HEK293 (cell line): ENCODE data around the gene DRC3.

Experiments
- CTCF ChIA-PET: fragments of 350-600 bp; formaldehyde crosslinking; extraction: SDS; loops from one replicate; lab custom pipeline; 2021; ENCODE audit warnings: antibody characterized with exemption; lab: Yijun Ruan, JAX
- POLR2A ChIA-PET: fragments of 300-600 bp; formaldehyde crosslinking; extraction: SDS; loops from one replicate; lab custom pipeline; 2020; ENCODE audit warnings: antibody characterized with exemption, inconsistent platforms; lab: Yijun Ruan, JAX
- H3K27ac ChIP-seq: fragments of 200-500 bp; sonication (Bioruptor generic); 2 replicates; pipeline ENCODE4 v1.5.1; 2014; ENCODE audit warnings: low read depth, low read length, control low read depth, inconsistent platforms; ENCODE audit errors: extremely low read depth
- H3K36me3 ChIP-seq, 2 experiments: fragments of 200-500 bp in 1 of 2; sonication (Bioruptor generic) in 1 of 2; 1 replicate in 1 of 2; 2 replicates in 1 of 2; pipeline ENCODE4 v1.5.1; 2014 to 2017; ENCODE audit warnings: inconsistent platforms in 2 of 2, low read length in 2 of 2; ENCODE audit not compliant: control insufficient read depth in 2 of 2, insufficient read depth in 1 of 2
- H3K4me1 ChIP-seq: fragments of 200-500 bp; sonication (Bioruptor generic); 2 replicates; pipeline ENCODE4 v1.5.1; 2014; ENCODE audit warnings: mild to moderate bottlenecking, low read length, inconsistent platforms; ENCODE audit not compliant: control insufficient read depth, insufficient read depth
- H3K4me3 ChIP-seq: 2 replicates; pipeline ENCODE4 v1.5.1; 2011; ENCODE audit warnings: low read depth, mild to moderate bottlenecking, control low read depth, low read length, moderate library complexity
- H3K9me3 ChIP-seq: fragments of 200-500 bp; sonication (Bioruptor generic); 2 replicates; pipeline ENCODE4 v1.5.1; 2014; ENCODE audit warnings: low read depth, low read length, inconsistent platforms; ENCODE audit not compliant: control insufficient read depth, insufficient read depth
- BCL11B ChIP-seq: fragments of 450-650 bp; formaldehyde crosslinking; IDR thresholded peaks from 2 replicates; pipeline ENCODE4 v1.5.1; 2016; ENCODE audit warnings: low read depth, missing biosample characterization, missing genetic modification characterization
- INSM2 ChIP-seq: fragments of 450-650 bp; formaldehyde crosslinking; IDR thresholded peaks from 2 replicates; pipeline ENCODE4 v1.5.1; 2016; ENCODE audit warnings: missing biosample characterization, missing genetic modification characterization
- KLF17 ChIP-seq: fragments of 450-650 bp; formaldehyde crosslinking; IDR thresholded peaks from 2 replicates; pipeline ENCODE4 v1.5.1; 2016; ENCODE audit warnings: missing biosample characterization, missing genetic modification characterization
- KLF7 ChIP-seq: fragments of 450-650 bp; formaldehyde crosslinking; IDR thresholded peaks from 2 replicates; pipeline ENCODE4 v1.5.1; 2016; ENCODE audit warnings: missing biosample characterization, missing genetic modification characterization, borderline replicate concordance
- PRDM6 ChIP-seq: fragments of 450-650 bp; formaldehyde crosslinking; IDR thresholded peaks from 2 replicates; pipeline ENCODE4 v1.5.1; 2017; ENCODE audit warnings: missing biosample characterization, missing genetic modification characterization
- REST ChIP-seq: fragments of 450-650 bp; formaldehyde crosslinking; IDR thresholded peaks from 2 replicates; pipeline ENCODE4 v1.5.1; 2016; ENCODE audit warnings: missing biosample characterization, missing genetic modification characterization
- SALL2 ChIP-seq: fragments of 450-650 bp; formaldehyde crosslinking; IDR thresholded peaks from 2 replicates; pipeline ENCODE4 v1.5.0; 2017; ENCODE audit warnings: missing biosample characterization, mild to moderate bottlenecking, missing genetic modification characterization, borderline replicate concordance
- TSHZ1 ChIP-seq: fragments of 450-650 bp; formaldehyde crosslinking; IDR thresholded peaks from 2 replicates; pipeline ENCODE4 v1.5.1; 2016; ENCODE audit warnings: missing biosample characterization, missing genetic modification characterization, borderline replicate concordance
- ZBTB17 ChIP-seq: fragments of 450-650 bp; formaldehyde crosslinking; IDR thresholded peaks from 2 replicates; pipeline ENCODE4 v1.5.1; 2016; ENCODE audit warnings: missing biosample characterization, missing genetic modification characterization
- ZBTB48 ChIP-seq: fragments of 450-650 bp; formaldehyde crosslinking; IDR thresholded peaks from 2 replicates; pipeline ENCODE4 v1.5.1; 2016; ENCODE audit warnings: missing biosample characterization, missing genetic modification characterization
- ZBTB8A ChIP-seq: fragments of 450-650 bp; formaldehyde crosslinking; IDR thresholded peaks from 2 replicates; pipeline ENCODE4 v1.5.1; 2016; ENCODE audit warnings: missing biosample characterization, missing genetic modification characterization
- ZFP69B ChIP-seq: fragments of 450-650 bp; formaldehyde crosslinking; IDR thresholded peaks from 2 replicates; pipeline ENCODE4 v1.5.1; 2016; ENCODE audit warnings: missing biosample characterization, missing genetic modification characterization
- ZNF112 ChIP-seq: fragments of 450-650 bp; formaldehyde crosslinking; IDR thresholded peaks from 2 replicates; pipeline ENCODE4 v1.5.0; 2017; ENCODE audit warnings: missing biosample characterization, missing genetic modification characterization
- ZNF133 ChIP-seq: fragments of 450-650 bp; formaldehyde crosslinking; IDR thresholded peaks from 2 replicates; pipeline ENCODE4 v1.5.1; 2016; ENCODE audit warnings: missing biosample characterization, missing genetic modification characterization
- ZNF146 ChIP-seq: fragments of 450-650 bp; formaldehyde crosslinking; IDR thresholded peaks from 2 replicates; pipeline ENCODE4 v1.5.1; 2016; ENCODE audit warnings: missing biosample characterization, missing genetic modification characterization
- ZNF155 ChIP-seq: fragments of 450-650 bp; formaldehyde crosslinking; IDR thresholded peaks from 2 replicates; pipeline ENCODE4 v1.5.1; 2016; ENCODE audit warnings: missing biosample characterization, missing genetic modification characterization
- ZNF514 ChIP-seq: fragments of 450-650 bp; formaldehyde crosslinking; IDR thresholded peaks from 2 replicates; pipeline ENCODE4 v1.5.1; 2016; ENCODE audit warnings: missing biosample characterization, missing genetic modification characterization
- ZNF623 ChIP-seq: fragments of 450-650 bp; formaldehyde crosslinking; IDR thresholded peaks from 2 replicates; pipeline ENCODE4 v1.5.1; 2016; ENCODE audit warnings: missing biosample characterization, missing genetic modification characterization
- ZNF654 ChIP-seq: fragments of 450-650 bp; formaldehyde crosslinking; IDR thresholded peaks from 2 replicates; pipeline ENCODE4 v1.5.1; 2016; ENCODE audit warnings: low read depth, missing biosample characterization, missing genetic modification characterization
- ZNF704 ChIP-seq: fragments of 450-650 bp; formaldehyde crosslinking; IDR thresholded peaks from 2 replicates; pipeline ENCODE4 v1.5.1; 2016; ENCODE audit warnings: missing biosample characterization, missing genetic modification characterization
- ZNF791 ChIP-seq: fragments of 450-650 bp; formaldehyde crosslinking; IDR thresholded peaks from 2 replicates; pipeline ENCODE4 v1.5.1; 2016; ENCODE audit warnings: missing biosample characterization, missing genetic modification characterization
- ZSCAN30 ChIP-seq: fragments of 450-650 bp; IDR thresholded peaks from 2 replicates; pipeline ENCODE4 v1.5.1; 2018; ENCODE audit warnings: missing biosample characterization, mild to moderate bottlenecking, missing genetic modification characterization, moderate library complexity

The DRC3 gene

GRCh38 chr17:18038861-18039534 is 66.3 kb downstream of the DRC3 start, which contains the start of the genes ATPAF2 and GID4 (continued):
- TF ChIP-seq ZBTB48 (tag by site-specific recombination) (peak; percentile 29), KLF17 (tag by site-specific recombination) (peak; percentile 89), INSM2 (tag by site-specific recombination) (peak; percentile 29; the same call in 1 of the 2 replicates), REST (0 out of 2 replicates have a peak, but pooled peaks have one; percentile 11), TSHZ1 (tag by site-specific recombination) (peak; percentile 55), KLF7 (tag by site-specific recombination) (0 out of 2 replicates have a peak, but pooled peaks have one; percentile 27), ZNF146 (peak; percentile 2; the same call in 1 of the 2 replicates), ZFP69B (tag by site-specific recombination) (peak; percentile 77)

GRCh38 chr17:18039535-18040260 is 67.0 kb downstream of the DRC3 start:
- H3K4me3 ChIP-seq = peak overlapping the region; percentile 90
- CTCF ChIA-PET = interaction anchor here (0.6 kb wide), 1 partner anchor 1970 kb away, joined by 3 read pairs; no protein-coding TSS in a partner anchor
- no peaks in the 10 kb centered on the region for H3K9me3 ChIP-seq
- POLR2A ChIA-PET = interaction anchor here (1.0 kb wide), 1 partner anchor 33 kb away, joined by 3 read pairs; no protein-coding TSS in a partner anchor
- peaks cover 25% of the 10 kb centered on the region for H3K4me1 ChIP-seq
- H3K27ac ChIP-seq = peak overlapping the region; percentile 83
- H3K36me3 ChIP-seq = peaks cover 4 to 9% of the 10 kb centered on the region in 2 experiments
- TF ChIP-seq ZNF791 (tag by site-specific recombination) = no peak
- TF ChIP-seq BCL11B (tag by site-specific recombination) = no peak
- TF ChIP-seq ZNF654 (tag by site-specific recombination) = no peak
- no peak for TF ChIP-seq ZNF704 (tag by site-specific recombination)
- TF ChIP-seq ZNF623 (tag by site-specific recombination) = no peak
- peak; percentile 68 for TF ChIP-seq ZSCAN30
- TF ChIP-seq ZNF514 (tag by site-specific recombination) = no peak
- TF ChIP-seq PRDM6 = no peak
- no peak for TF ChIP-seq ZBTB17 (tag by site-specific recombination)
- no peak for TF ChIP-seq ZBTB8A (tag by site-specific recombination)
- TF ChIP-seq ZNF155 (tag by site-specific recombination) = no peak
- TF ChIP-seq ZNF112 = no peak
- TF ChIP-seq ZNF133 (tag by site-specific recombination) = no peak
- TF ChIP-seq SALL2 (tag by site-specific recombination) = no peak
